ENCODE data around the gene BAZ1A. TPM values are rescaled to one million over a fixed set of nuclear protein-coding genes. Genes with fewer than 3 reads are reported as not detected.

The BAZ1A gene
- total and polyA plus RNA-seq, 2 experiments from 2014 or later, result 24.2 to 26.8 TPM

- TF ChIP-seq, protein P1, sequence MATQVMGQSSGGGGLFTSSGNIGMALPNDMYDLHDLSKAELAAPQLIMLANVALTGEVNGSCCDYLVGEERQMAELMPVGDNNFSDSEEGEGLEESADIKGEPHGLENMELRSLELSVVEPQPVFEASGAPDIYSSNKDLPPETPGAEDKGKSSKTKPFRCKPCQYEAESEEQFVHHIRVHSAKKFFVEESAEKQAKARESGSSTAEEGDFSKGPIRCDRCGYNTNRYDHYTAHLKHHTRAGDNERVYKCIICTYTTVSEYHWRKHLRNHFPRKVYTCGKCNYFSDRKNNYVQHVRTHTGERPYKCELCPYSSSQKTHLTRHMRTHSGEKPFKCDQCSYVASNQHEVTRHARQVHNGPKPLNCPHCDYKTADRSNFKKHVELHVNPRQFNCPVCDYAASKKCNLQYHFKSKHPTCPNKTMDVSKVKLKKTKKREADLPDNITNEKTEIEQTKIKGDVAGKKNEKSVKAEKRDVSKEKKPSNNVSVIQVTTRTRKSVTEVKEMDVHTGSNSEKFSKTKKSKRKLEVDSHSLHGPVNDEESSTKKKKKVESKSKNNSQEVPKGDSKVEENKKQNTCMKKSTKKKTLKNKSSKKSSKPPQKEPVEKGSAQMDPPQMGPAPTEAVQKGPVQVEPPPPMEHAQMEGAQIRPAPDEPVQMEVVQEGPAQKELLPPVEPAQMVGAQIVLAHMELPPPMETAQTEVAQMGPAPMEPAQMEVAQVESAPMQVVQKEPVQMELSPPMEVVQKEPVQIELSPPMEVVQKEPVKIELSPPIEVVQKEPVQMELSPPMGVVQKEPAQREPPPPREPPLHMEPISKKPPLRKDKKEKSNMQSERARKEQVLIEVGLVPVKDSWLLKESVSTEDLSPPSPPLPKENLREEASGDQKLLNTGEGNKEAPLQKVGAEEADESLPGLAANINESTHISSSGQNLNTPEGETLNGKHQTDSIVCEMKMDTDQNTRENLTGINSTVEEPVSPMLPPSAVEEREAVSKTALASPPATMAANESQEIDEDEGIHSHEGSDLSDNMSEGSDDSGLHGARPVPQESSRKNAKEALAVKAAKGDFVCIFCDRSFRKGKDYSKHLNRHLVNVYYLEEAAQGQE (IDR thresholded peaks at IDR 0.05; ENCODE audit: unreplicated experiment), result no peak
- TF ChIP-seq, protein P2, sequence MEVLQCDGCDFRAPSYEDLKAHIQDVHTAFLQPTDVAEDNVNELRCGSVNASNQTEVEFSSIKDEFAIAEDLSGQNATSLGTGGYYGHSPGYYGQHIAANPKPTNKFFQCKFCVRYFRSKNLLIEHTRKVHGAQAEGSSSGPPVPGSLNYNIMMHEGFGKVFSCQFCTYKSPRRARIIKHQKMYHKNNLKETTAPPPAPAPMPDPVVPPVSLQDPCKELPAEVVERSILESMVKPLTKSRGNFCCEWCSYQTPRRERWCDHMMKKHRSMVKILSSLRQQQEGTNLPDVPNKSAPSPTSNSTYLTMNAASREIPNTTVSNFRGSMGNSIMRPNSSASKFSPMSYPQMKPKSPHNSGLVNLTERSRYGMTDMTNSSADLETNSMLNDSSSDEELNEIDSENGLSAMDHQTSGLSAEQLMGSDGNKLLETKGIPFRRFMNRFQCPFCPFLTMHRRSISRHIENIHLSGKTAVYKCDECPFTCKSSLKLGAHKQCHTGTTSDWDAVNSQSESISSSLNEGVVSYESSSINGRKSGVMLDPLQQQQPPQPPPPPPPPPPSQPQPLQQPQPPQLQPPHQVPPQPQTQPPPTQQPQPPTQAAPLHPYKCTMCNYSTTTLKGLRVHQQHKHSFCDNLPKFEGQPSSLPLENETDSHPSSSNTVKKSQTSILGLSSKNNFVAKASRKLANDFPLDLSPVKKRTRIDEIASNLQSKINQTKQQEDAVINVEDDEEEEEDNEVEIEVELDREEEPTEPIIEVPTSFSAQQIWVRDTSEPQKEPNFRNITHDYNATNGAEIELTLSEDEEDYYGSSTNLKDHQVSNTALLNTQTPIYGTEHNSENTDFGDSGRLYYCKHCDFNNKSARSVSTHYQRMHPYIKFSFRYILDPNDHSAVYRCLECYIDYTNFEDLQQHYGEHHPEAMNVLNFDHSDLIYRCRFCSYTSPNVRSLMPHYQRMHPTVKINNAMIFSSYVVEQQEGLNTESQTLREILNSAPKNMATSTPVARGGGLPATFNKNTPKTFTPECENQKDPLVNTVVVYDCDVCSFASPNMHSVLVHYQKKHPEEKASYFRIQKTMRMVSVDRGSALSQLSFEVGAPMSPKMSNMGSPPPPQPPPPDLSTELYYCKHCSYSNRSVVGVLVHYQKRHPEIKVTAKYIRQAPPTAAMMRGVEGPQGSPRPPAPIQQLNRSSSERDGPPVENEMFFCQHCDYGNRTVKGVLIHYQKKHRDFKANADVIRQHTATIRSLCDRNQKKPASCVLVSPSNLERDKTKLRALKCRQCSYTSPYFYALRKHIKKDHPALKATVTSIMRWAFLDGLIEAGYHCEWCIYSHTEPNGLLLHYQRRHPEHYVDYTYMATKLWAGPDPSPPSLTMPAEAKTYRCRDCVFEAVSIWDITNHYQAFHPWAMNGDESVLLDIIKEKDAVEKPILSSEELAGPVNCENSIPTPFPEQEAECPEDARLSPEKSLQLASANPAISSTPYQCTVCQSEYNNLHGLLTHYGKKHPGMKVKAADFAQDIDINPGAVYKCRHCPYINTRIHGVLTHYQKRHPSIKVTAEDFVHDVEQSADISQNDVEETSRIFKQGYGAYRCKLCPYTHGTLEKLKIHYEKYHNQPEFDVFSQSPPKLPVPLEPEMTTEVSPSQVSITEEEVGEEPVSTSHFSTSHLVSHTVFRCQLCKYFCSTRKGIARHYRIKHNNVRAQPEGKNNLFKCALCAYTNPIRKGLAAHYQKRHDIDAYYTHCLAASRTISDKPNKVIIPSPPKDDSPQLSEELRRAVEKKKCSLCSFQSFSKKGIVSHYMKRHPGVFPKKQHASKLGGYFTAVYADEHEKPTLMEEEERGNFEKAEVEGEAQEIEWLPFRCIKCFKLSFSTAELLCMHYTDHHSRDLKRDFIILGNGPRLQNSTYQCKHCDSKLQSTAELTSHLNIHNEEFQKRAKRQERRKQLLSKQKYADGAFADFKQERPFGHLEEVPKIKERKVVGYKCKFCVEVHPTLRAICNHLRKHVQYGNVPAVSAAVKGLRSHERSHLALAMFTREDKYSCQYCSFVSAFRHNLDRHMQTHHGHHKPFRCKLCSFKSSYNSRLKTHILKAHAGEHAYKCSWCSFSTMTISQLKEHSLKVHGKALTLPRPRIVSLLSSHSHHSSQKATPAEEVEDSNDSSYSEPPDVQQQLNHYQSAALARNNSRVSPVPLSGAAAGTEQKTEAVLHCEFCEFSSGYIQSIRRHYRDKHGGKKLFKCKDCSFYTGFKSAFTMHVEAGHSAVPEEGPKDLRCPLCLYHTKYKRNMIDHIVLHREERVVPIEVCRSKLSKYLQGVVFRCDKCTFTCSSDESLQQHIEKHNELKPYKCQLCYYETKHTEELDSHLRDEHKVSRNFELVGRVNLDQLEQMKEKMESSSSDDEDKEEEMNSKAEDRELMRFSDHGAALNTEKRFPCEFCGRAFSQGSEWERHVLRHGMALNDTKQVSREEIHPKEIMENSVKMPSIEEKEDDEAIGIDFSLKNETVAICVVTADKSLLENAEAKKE (CRISPR knock-in tag; IDR thresholded peaks at IDR 0.05), result no peak
- no peak for TF ChIP-seq CREB1 (CRISPR knock-in tag; IDR thresholded peaks at IDR 0.05; ENCODE audit: low read depth)
Measured at GRCh38 chr14:34895277-34895676, 20.1 kb upstream of the BAZ1A start (continued).

DNA sequence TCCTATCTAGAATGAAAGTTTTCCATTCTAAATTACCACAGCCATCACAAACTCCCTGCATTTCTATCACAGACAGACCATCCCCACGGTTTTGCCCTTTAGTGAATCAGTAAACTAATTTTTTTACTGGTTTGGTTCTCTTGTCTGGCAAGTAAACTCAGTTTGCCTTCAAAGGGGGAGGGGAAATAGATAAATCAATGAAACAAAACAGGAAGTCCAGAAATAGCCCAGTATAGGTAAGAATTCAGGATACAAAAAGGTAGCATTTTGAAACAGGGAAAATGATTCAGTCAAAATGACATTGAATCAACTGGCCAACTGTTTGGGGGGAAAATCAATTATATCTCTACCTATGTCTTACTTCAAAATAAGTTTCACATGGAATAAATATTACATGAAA is 15.8 kb upstream of the BAZ1A start:
- peaks cover 10% of the 10 kb centered on the region for H3K4me1 Mint-ChIP-seq
- no peak for ATAC-seq
- no peak for TF ChIP-seq JUNB (IDR thresholded peaks at IDR 0.05; ENCODE audit: unreplicated experiment)
- no peak for TF ChIP-seq ZNF331 (CRISPR knock-in tag; IDR thresholded peaks at IDR 0.05; ENCODE audit: low read depth)
- no peak for TF ChIP-seq EZH2 (IDR thresholded peaks at IDR 0.05; ENCODE audit: low read depth, unreplicated experiment)
- TF ChIP-seq STAT1 (IDR thresholded peaks at IDR 0.05; ENCODE audit: unreplicated experiment), result no peak
- TF ChIP-seq, protein P3, sequence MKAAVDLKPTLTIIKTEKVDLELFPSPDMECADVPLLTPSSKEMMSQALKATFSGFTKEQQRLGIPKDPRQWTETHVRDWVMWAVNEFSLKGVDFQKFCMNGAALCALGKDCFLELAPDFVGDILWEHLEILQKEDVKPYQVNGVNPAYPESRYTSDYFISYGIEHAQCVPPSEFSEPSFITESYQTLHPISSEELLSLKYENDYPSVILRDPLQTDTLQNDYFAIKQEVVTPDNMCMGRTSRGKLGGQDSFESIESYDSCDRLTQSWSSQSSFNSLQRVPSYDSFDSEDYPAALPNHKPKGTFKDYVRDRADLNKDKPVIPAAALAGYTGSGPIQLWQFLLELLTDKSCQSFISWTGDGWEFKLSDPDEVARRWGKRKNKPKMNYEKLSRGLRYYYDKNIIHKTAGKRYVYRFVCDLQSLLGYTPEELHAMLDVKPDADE (IDR thresholded peaks at IDR 0.05), result no peak

More for the DNA sequence above, 15.8 kb upstream of the BAZ1A start:
- no peaks in the 10 kb centered on the region for H3K27me3 ChIP-seq (ENCODE audit: insufficient read depth)
- no peaks in the 10 kb centered on the region for H3F3A ChIP-seq (replicated peaks; ENCODE audit: low read depth)
- no peaks in the 10 kb centered on the region for H3K9me2 ChIP-seq (ENCODE audit: insufficient read depth)
- H3K79me2 ChIP-seq (replicated peaks; ENCODE audit: insufficient read depth), result no peaks in the 10 kb centered on the region
- no peaks in the 10 kb centered on the region for H3K9me3 Mint-ChIP-seq
- H3K4me1 ChIP-seq (ENCODE audit: insufficient read depth), result peaks cover 18% of the 10 kb centered on the region
- no peak for DNase-seq (ENCODE audit: low spot score)
- no peaks in the 10 kb centered on the region for H3K36me3 ChIP-seq (ENCODE audit: insufficient read depth)
- no peak overlapping the region for H3K4me3 ChIP-seq
- no peak overlapping the region for H3K4me2 ChIP-seq
- no peak overlapping the region for H3K4me3 Mint-ChIP-seq
- no peak overlapping the region for H2AFZ ChIP-seq
- H3K27ac Mint-ChIP-seq, result no peak overlapping the region
- no peak overlapping the region for H3K27ac ChIP-seq (ENCODE audit: low read depth)
- H3K36me3 Mint-ChIP-seq (ENCODE audit: low read depth), result no peaks in the 10 kb centered on the region
- no peaks in the 10 kb centered on the region for H4K20me1 ChIP-seq (replicated peaks; ENCODE audit: insufficient read depth)
- H3K27me3 Mint-ChIP-seq (ENCODE audit: insufficient read depth, low read depth, poor library complexity), result peaks cover 6% of the 10 kb centered on the region
